ENCODE data around the gene HNRNPDL. TPM values are rescaled to one million over a fixed set of nuclear protein-coding genes. Genes with fewer than 3 reads are reported as not detected.

Gene HNRNPDL
- total RNA-seq, 1 experiment from 2014 or later: 346 TPM

GRCh38 chr4:82428969-82429727 lies 1.1 kb downstream of the HNRNPDL start (continued):
- TF ChIP-seq NFATC4 (CRISPR knock-in tag; IDR thresholded peaks at IDR 0.05) (no peak; the same call in 1 of the 2 replicates), E2F5 (CRISPR knock-in tag; IDR thresholded peaks at IDR 0.05) (peak; percentile 51; the same call in 1 of the 2 replicates), ZNF532 (CRISPR knock-in tag; IDR thresholded peaks at IDR 0.05; ENCODE audit: borderline replicate concordance) (no peak), ZNF121 (CRISPR knock-in tag; IDR thresholded peaks at IDR 0.05) (no peak), SMAD4 (CRISPR knock-in tag; IDR thresholded peaks at IDR 0.05) (no peak), ATF6 (CRISPR knock-in tag; IDR thresholded peaks at IDR 0.05) (no peak), ELF4 (CRISPR knock-in tag; IDR thresholded peaks at IDR 0.05; ENCODE audit: low read depth) (no peak), ATF3 (CRISPR knock-in tag; conservative IDR thresholded peaks at IDR 0.05) (no peak), ZNF317 (CRISPR knock-in tag; IDR thresholded peaks at IDR 0.05; ENCODE audit: borderline replicate concordance, low read depth) (no peak), GTF2I (CRISPR knock-in tag; conservative IDR thresholded peaks at IDR 0.05) (no peak), FOXP1 (CRISPR knock-in tag; IDR thresholded peaks at IDR 0.05; ENCODE audit: borderline replicate concordance) (peak; percentile 78), MXD4 (CRISPR knock-in tag; IDR thresholded peaks at IDR 0.05; ENCODE audit: borderline replicate concordance) (no peak), CREB1 (CRISPR knock-in tag; IDR thresholded peaks at IDR 0.05) (peak; percentile 63; the same call in 1 of the 2 replicates), ZNF416 (CRISPR knock-in tag; IDR thresholded peaks at IDR 0.05) (peak; percentile 57; the same call in 1 of the 2 replicates), NFYB (CRISPR knock-in tag; conservative IDR thresholded peaks at IDR 0.05; ENCODE audit: low read depth) (peak; percentile 46; the same call in 1 of the 2 replicates), GRHL2 (CRISPR knock-in tag; IDR thresholded peaks at IDR 0.05; ENCODE audit: insufficient replicate concordance, severe bottlenecking) (no peak), MLX (CRISPR knock-in tag; IDR thresholded peaks at IDR 0.05) (no peak), ATF1 (CRISPR knock-in tag; IDR thresholded peaks at IDR 0.05) (no peak), MYBL2 (CRISPR knock-in tag; IDR thresholded peaks at IDR 0.05) (no peak), USF2 (CRISPR knock-in tag; IDR thresholded peaks at IDR 0.05) (no peak; the same call in 1 of the 2 replicates), TEAD1 (CRISPR knock-in tag; IDR thresholded peaks at IDR 0.05) (peak; percentile 57; the same call in 1 of the 2 replicates), ZNF219 (CRISPR knock-in tag; IDR thresholded peaks at IDR 0.05; ENCODE audit: borderline replicate concordance) (peak; percentile 49; the same call in 1 of the 2 replicates)
- TF ChIP-seq, protein P1, sequence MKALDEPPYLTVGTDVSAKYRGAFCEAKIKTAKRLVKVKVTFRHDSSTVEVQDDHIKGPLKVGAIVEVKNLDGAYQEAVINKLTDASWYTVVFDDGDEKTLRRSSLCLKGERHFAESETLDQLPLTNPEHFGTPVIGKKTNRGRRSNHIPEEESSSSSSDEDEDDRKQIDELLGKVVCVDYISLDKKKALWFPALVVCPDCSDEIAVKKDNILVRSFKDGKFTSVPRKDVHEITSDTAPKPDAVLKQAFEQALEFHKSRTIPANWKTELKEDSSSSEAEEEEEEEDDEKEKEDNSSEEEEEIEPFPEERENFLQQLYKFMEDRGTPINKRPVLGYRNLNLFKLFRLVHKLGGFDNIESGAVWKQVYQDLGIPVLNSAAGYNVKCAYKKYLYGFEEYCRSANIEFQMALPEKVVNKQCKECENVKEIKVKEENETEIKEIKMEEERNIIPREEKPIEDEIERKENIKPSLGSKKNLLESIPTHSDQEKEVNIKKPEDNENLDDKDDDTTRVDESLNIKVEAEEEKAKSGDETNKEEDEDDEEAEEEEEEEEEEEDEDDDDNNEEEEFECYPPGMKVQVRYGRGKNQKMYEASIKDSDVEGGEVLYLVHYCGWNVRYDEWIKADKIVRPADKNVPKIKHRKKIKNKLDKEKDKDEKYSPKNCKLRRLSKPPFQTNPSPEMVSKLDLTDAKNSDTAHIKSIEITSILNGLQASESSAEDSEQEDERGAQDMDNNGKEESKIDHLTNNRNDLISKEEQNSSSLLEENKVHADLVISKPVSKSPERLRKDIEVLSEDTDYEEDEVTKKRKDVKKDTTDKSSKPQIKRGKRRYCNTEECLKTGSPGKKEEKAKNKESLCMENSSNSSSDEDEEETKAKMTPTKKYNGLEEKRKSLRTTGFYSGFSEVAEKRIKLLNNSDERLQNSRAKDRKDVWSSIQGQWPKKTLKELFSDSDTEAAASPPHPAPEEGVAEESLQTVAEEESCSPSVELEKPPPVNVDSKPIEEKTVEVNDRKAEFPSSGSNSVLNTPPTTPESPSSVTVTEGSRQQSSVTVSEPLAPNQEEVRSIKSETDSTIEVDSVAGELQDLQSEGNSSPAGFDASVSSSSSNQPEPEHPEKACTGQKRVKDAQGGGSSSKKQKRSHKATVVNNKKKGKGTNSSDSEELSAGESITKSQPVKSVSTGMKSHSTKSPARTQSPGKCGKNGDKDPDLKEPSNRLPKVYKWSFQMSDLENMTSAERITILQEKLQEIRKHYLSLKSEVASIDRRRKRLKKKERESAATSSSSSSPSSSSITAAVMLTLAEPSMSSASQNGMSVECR (CRISPR knock-in tag; IDR thresholded peaks at IDR 0.05; ENCODE audit: borderline replicate concordance): peak; percentile 82; the same call in 1 of the 2 replicates
- TF ChIP-seq, protein P2, sequence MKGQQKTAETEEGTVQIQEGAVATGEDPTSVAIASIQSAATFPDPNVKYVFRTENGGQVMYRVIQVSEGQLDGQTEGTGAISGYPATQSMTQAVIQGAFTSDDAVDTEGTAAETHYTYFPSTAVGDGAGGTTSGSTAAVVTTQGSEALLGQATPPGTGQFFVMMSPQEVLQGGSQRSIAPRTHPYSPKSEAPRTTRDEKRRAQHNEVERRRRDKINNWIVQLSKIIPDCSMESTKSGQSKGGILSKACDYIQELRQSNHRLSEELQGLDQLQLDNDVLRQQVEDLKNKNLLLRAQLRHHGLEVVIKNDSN (CRISPR knock-in tag; IDR thresholded peaks at IDR 0.05): no peak; the same call in 1 of the 2 replicates

Data from WTC11 (cell line).